SK-N-MC (cell line): Measurements from ENCODE around the gene SMU1.

Source experiments
- FOXP2 ChIP-seq: optimal IDR thresholded peaks from 2 replicates; pipeline ENCODE3; 2011; ENCODE audit warnings: mild to moderate bottlenecking, moderate library complexity; ENCODE audit not compliant: insufficient read depth; ENCODE audit errors: extremely low read length, control extremely low read depth
- POLR2AphosphoS5 ChIP-seq: IDR thresholded peaks from 2 replicates; pipeline ENCODE4 v1.6.1; 2012; ENCODE audit warnings: mild to moderate bottlenecking, low read depth, low read length, borderline replicate concordance

GRCh38 chr9:33082128-33082527, 5.7 kb upstream of the SMU1 start:
- TF ChIP-seq FOXP2: no peak
- TF ChIP-seq POLR2AphosphoS5: no peak
